Smooth muscle cell (in vitro differentiated cells): ENCODE measurements around the gene AAMDC. TPM values are rescaled to one million over a fixed set of nuclear protein-coding genes. Genes with fewer than 3 reads are reported as not detected.

Experiments used
- DNase-seq: peaks from one replicate; lab custom pipeline; 2025; ENCODE audit not compliant: unreplicated experiment; lab: John Stamatoyannopoulos, UW
- H2AFZ ChIP-seq: fragments of 200-600 bp; sonication (generic); 2 replicates; pipeline ENCODE4 v1.6.0; 2016; ENCODE audit warnings: antibody characterized with exemption, low read depth, mild to moderate bottlenecking
- H3F3A ChIP-seq: fragments of 200-600 bp; sonication (generic); 2 replicates; pipeline ENCODE4 v1.6.0; 2017; ENCODE audit warnings: antibody characterized with exemption, low read depth
- H3K27ac ChIP-seq: fragments of 200-600 bp; sonication (generic); 2 replicates; pipeline ENCODE4 v1.5.1; 2016; ENCODE audit warnings: low read depth, mild to moderate bottlenecking
- H3K27me3 ChIP-seq: fragments of 200-600 bp; sonication (generic); 2 replicates; pipeline ENCODE4 v1.6.1; 2016; ENCODE audit warnings: low read depth, mild to moderate bottlenecking
- H3K36me3 ChIP-seq: fragments of 200-600 bp; sonication (generic); 2 replicates; pipeline ENCODE4 v1.5.1; 2016; ENCODE audit warnings: low read depth
- H3K4me1 ChIP-seq: fragments of 200-600 bp; sonication (generic); 2 replicates; pipeline ENCODE4 v1.5.1; 2016; ENCODE audit warnings: low read depth
- H3K4me2 ChIP-seq: fragments of 200-600 bp; sonication (generic); 2 replicates; pipeline ENCODE4 v1.6.0; 2016; ENCODE audit warnings: mild to moderate bottlenecking
- H3K4me3 ChIP-seq: fragments of 200-600 bp; sonication (generic); 2 replicates; pipeline ENCODE4 v1.5.1; 2016; ENCODE audit warnings: mild to moderate bottlenecking
- H3K79me2 ChIP-seq: fragments of 200-600 bp; sonication (generic); 2 replicates; pipeline ENCODE4 v1.6.0; 2016; ENCODE audit warnings: low read depth, mild to moderate bottlenecking
- H3K9ac ChIP-seq: fragments of 200-600 bp; sonication (generic); 2 replicates; pipeline ENCODE4 v1.6.0; 2016; ENCODE audit warnings: low read depth
- H3K9me3 ChIP-seq: fragments of 200-600 bp; sonication (generic); replicated peaks from 2 replicates; pipeline ENCODE4 v1.5.1; 2016; ENCODE audit warnings: low read depth
- H4K20me1 ChIP-seq: fragments of 200-600 bp; sonication (generic); 2 replicates; pipeline ENCODE4 v1.6.0; 2016; ENCODE audit warnings: low read depth
- WGBS: methylation state at CpG from one replicate; pipeline ENCODE4 v1.1.7; 2016; ENCODE audit warnings: low lambda C conversion rate; 5-methylcytosine and 5-hydroxymethylcytosine counted together
- polyA plus RNA-seq: library from polyadenylated mRNA; unstranded; fragments of >200 nt; fragmentation: Nextera tagmentation; extraction: Ambion mirVana; gene quantifications from 2 replicates; pipeline ENCODE4 v1.2.1, GENCODE V29; 2016
- total RNA-seq: library from RNA; depleted of rRNA; stranded (reverse); fragments of >200 nt; gene quantifications from 2 replicates; pipeline ENCODE4 v1.2.3, GENCODE V29; 2014
- TF ChIP-seq, protein P1 (sequence below): fragments of 200-600 bp; sonication (generic); IDR thresholded peaks from 2 replicates; pipeline ENCODE4 v1.5.1; 2017; ENCODE audit warnings: borderline replicate concordance, mild to moderate bottlenecking, antibody characterized with exemption; ENCODE audit not compliant: insufficient read depth, poor library complexity, severe bottlenecking

Gene AAMDC
- total and polyA plus RNA-seq, 2 experiments from 2014 or later, result 24.2 to 76.3 TPM

DNA sequence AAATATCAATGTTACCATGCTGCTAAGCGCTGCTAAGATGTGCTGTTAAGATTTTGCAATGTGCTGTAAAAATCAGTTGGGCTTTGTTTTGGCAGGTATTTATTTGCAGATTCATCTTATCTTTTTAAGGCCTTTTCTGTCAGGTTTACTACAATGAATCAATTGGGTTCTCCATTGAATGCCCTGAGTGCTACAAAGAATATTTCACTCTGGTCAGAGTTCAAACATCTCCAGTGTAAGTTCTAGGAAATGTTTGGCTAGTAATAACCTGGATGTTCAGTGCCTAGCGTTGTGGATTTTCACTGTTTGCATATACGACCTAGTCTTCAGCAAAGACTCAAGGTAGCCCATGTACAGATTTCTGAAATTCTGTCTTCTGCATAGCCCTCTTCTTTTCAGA is 36.4 kb upstream of the AAMDC start:
- no peaks in the 10 kb centered on the region for H3K4me1 ChIP-seq
- H3K9ac ChIP-seq, result no peak overlapping the region
- TF ChIP-seq, protein P1, sequence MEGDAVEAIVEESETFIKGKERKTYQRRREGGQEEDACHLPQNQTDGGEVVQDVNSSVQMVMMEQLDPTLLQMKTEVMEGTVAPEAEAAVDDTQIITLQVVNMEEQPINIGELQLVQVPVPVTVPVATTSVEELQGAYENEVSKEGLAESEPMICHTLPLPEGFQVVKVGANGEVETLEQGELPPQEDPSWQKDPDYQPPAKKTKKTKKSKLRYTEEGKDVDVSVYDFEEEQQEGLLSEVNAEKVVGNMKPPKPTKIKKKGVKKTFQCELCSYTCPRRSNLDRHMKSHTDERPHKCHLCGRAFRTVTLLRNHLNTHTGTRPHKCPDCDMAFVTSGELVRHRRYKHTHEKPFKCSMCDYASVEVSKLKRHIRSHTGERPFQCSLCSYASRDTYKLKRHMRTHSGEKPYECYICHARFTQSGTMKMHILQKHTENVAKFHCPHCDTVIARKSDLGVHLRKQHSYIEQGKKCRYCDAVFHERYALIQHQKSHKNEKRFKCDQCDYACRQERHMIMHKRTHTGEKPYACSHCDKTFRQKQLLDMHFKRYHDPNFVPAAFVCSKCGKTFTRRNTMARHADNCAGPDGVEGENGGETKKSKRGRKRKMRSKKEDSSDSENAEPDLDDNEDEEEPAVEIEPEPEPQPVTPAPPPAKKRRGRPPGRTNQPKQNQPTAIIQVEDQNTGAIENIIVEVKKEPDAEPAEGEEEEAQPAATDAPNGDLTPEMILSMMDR, result no peak
- no peak for DNase-seq
- no peaks in the 10 kb centered on the region for H3K27me3 ChIP-seq
- H3K36me3 ChIP-seq, result no peaks in the 10 kb centered on the region
- peaks cover 100% of the 10 kb centered on the region for H4K20me1 ChIP-seq
- H3K4me3 ChIP-seq, result no peak overlapping the region
- 65% methylated on average over 3 of the region's 3 CpGs for WGBS
- no peaks in the 10 kb centered on the region for H3F3A ChIP-seq
- H3K4me2 ChIP-seq, result no peak overlapping the region
- H3K27ac ChIP-seq, result no peak overlapping the region
- no peak overlapping the region for H2AFZ ChIP-seq
- peaks cover 95% of the 10 kb centered on the region for H3K79me2 ChIP-seq
- H3K9me3 ChIP-seq, result no peaks in the 10 kb centered on the region

DNA sequence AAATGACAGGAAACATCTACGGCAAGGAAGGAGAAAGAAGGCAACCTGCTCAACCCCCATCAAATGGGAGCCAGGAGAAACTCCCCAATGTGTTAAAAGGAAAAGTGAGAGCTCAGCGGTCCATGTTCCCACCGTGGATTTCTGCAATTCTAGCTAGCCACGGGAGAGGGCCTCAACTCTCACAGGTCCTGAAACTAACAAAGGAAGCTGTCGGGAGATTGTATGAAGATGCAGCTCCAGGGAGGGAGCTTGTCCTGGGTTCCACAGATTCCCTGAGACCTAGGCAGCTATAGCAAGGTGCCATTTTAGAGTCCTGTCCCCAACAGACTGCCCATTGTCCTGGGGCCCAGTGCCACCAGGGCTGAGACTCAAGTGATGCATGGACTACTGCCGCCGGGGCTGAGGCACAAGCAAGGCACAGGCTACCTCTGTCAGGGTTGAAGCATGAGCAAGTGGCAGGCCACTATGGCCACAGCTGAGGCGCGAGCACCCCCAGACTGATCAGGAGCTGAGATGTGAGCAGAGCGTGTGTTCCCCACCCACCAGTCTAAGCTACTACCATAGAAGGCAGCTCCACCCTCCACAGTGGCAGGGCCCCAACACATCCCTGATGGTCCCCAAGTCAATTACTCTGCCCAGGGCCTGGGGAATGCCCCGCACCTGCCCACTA is 31.7 kb upstream of the AAMDC start:
- Histone ChIP-seq H3K9me3 (no peaks in the 10 kb centered on the region), H2AFZ (no peak overlapping the region), H3K27me3 (no peaks in the 10 kb centered on the region), H4K20me1 (peaks cover 98% of the 10 kb centered on the region), H3K9ac (no peak overlapping the region), H3K4me3 (no peak overlapping the region), H3F3A (no peaks in the 10 kb centered on the region), H3K79me2 (peaks cover 96% of the 10 kb centered on the region), H3K36me3 (no peaks in the 10 kb centered on the region), H3K4me2 (no peak overlapping the region), H3K4me1 (no peaks in the 10 kb centered on the region), H3K27ac (no peak overlapping the region)
- no peak for DNase-seq
- TF ChIP-seq, protein P1, result no peak
- 95% methylated on average over 11 of the region's 11 CpGs for WGBS

DNA sequence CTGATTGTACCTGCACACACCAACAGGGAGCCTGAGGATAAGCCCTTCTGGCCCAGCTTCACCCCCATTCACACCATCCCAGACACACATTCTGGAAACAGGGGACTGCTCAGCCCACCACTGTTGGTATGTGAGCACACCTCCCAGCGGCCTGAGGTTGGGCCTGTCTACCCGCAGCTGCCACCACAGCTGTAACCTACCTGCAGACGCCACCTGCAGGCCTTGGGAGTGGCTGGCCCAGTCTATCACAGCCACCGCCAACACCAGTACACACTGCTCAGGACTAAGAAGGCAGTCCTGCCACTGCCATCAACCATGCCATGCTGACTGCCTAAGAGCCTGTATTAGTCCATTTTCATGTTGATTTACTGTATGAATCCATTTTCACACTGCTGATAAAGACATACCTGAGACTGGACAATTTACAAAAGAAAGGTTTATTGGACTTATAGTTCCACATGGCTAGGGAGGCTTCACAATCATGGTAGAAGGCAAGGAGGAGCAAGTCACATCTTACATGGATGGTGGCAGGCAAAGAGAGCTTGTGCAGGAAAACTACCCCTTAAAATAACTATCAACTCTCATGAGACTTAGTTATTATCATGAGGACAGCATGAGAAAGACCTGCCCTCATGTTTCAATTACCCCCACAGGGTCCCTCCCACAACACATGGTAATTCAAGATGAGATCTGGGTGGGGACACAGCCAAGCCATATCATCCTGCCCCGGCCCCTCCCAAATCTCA is 31.0 kb upstream of the AAMDC start:
- Histone ChIP-seq H3K36me3 (no peaks in the 10 kb centered on the region), H4K20me1 (peaks cover 98% of the 10 kb centered on the region), H3K4me3 (no peak overlapping the region), H3F3A (no peaks in the 10 kb centered on the region), H2AFZ (no peak overlapping the region), H3K9me3 (no peaks in the 10 kb centered on the region), H3K4me2 (no peak overlapping the region), H3K4me1 (no peaks in the 10 kb centered on the region), H3K27me3 (no peaks in the 10 kb centered on the region), H3K79me2 (peaks cover 96% of the 10 kb centered on the region), H3K27ac (no peak overlapping the region), H3K9ac (no peak overlapping the region)
- TF ChIP-seq, protein P1, result no peak
- WGBS, result 96% methylated on average over 5 of the region's 5 CpGs
- no peak for DNase-seq
